Stromal cell of bone marrow (primary cell): ENCODE data around the gene CBX1.
"Not testable (repeated sequence)": the region's sequence is repeated elsewhere in the genome, so short reads cannot be mapped to it uniquely, and the experiment has no call there.

Experiments used
- DNase-seq: peaks from one replicate; pipeline ENCODE4 v3.0.0-alpha.2; 2012; ENCODE audit warnings: low read depth

CBX1 gene

GRCh38 chr17:48051706-48052486 lies 49.4 kb downstream of the CBX1 start:
- DNase-seq, result peak; percentile 86

GRCh38 chr17:48051283-48051682 lies 50.0 kb downstream of the CBX1 start:
- no peak for DNase-seq

- peak; percentile 86 for DNase-seq
These were observed 52.7 kb downstream of the CBX1 start for GRCh38 chr17:48048384-48049126.

- peak; percentile 100 for DNase-seq
These were observed 53.4 kb downstream of the CBX1 start, which contains the start of gene NFE2L1 for GRCh38 chr17:48047741-48048383. NFE2L1 (plus strand) TSS chr17:48048359; CDS start chr17:48051119, 2,760 bp downstream.

GRCh38 chr17:48047113-48047740 lies 54.1 kb downstream of the CBX1 start:
- DNase-seq, result no peak

GRCh38 chr17:48046296-48046695 lies 55.0 kb downstream of the CBX1 start:
- DNase-seq, result no peak

- DNase-seq, result peak; percentile 86
These were observed 55.8 kb downstream of the CBX1 start for GRCh38 chr17:48045316-48046001.

- no peak for DNase-seq
These were observed 56.4 kb downstream of the CBX1 start for GRCh38 chr17:48044851-48045250.

GRCh38 chr17:48043176-48043575 lies 58.1 kb downstream of the CBX1 start:
- DNase-seq, result no peak

- no peak for DNase-seq
These were observed 62.6 kb downstream of the CBX1 start for GRCh38 chr17:48038687-48039086.

GRCh38 chr17:48037838-48038323 lies 63.4 kb downstream of the CBX1 start:
- DNase-seq, result no peak

- DNase-seq, result no peak
These were observed 64.0 kb downstream of the CBX1 start, which contains the start of gene COPZ2 for GRCh38 chr17:48037036-48037837. COPZ2 (minus strand) TSS chr17:48037797; CDS start chr17:48037777, 20 bp downstream.

- DNase-seq, result no peak
These were observed 64.6 kb downstream of the CBX1 start for GRCh38 chr17:48036693-48037035.

GRCh38 chr17:48034734-48035133 lies 66.5 kb downstream of the CBX1 start:
- not testable (repeated sequence) for DNase-seq

GRCh38 chr17:48031966-48032365 lies 69.3 kb downstream of the CBX1 start:
- no peak for DNase-seq

- no peak for DNase-seq
These were observed 70.7 kb downstream of the CBX1 start for GRCh38 chr17:48030531-48030930.

GRCh38 chr17:48028736-48029135 lies 72.5 kb downstream of the CBX1 start:
- no peak for DNase-seq

GRCh38 chr17:48027322-48027981 lies 73.8 kb downstream of the CBX1 start:
- no peak for DNase-seq

GRCh38 chr17:48026502-48027321 lies 74.6 kb downstream of the CBX1 start:
- peak; percentile 81 for DNase-seq
